Lower leg skin (tissue), 4 donors: ENCODE measurements around the gene TAF1B. TPM values are rescaled to one million over a fixed set of nuclear protein-coding genes. Genes with fewer than 3 reads are reported as not detected.

ENCODE experiments used
- DNase-seq, 2 donors: peaks; one replicate each; pipeline ENCODE4 v3.0.0-alpha.2; 2019; ENCODE audit warnings: low spot score in 2 of 2
- H3K4me3 ChIP-seq: fragments of 200-600 bp; sonication (generic); 2 replicates; pipeline ENCODE4 v1.5.1; 2017; ENCODE audit warnings: mild to moderate bottlenecking, low read depth; ENCODE audit not compliant: poor library complexity, severe bottlenecking
- CTCF ChIP-seq, 3 donors: fragments of 450-650 bp; IDR thresholded peaks; one replicate each; pipeline ENCODE4 v1.5.1; 2016; ENCODE audit warnings: antibody characterized with exemption in 3 of 3, mild to moderate bottlenecking in 3 of 3, moderate library complexity in 2 of 3
- POLR2A ChIP-seq, 2 donors: fragments of 450-650 bp; IDR thresholded peaks; one replicate each; pipeline ENCODE4 v1.6.1; 2016 to 2017; ENCODE audit warnings: antibody characterized with exemption in 2 of 2, mild to moderate bottlenecking in 1 of 2, moderate library complexity in 1 of 2
- WGBS, 2 donors: methylation state at CpG; one replicate each; pipeline ENCODE4 v1.1.5; 2018; 5-methylcytosine and 5-hydroxymethylcytosine counted together
- intact Hi-C: fragments of 100-400 bp; cut with DNase I; formaldehyde crosslinking; loops from one replicate; pipeline ENCODE4 v1.15.0; 2023; ENCODE audit warnings: low total_unique reads
- total RNA-seq, 4 donors: library from RNA; depleted of rRNA; stranded (reverse); fragments of >200 nt; gene quantifications; one replicate each; pipeline ENCODE4 v1.1.0, GENCODE V29; 2016

The TAF1B gene
- total RNA-seq, 4 donors from 2014 or later = 11.2 to 26.9 (median 20.1) TPM

GRCh38 chr2:9821805-9822445, 21.3 kb upstream of the TAF1B start:
- DNase-seq = peak; percentile 11 to 68
- no peak for TF ChIP-seq POLR2A (IDR thresholded peaks at IDR 0.05)
- TF ChIP-seq CTCF (IDR thresholded peaks at IDR 0.05) = no peak
- H3K4me3 ChIP-seq = no peak overlapping the region
- intact Hi-C loops = no loop called here
- 89 to 93% methylated on average over 11 of the region's 12 CpGs for whole genome bisulfite sequencing, 2 donors

DNA sequence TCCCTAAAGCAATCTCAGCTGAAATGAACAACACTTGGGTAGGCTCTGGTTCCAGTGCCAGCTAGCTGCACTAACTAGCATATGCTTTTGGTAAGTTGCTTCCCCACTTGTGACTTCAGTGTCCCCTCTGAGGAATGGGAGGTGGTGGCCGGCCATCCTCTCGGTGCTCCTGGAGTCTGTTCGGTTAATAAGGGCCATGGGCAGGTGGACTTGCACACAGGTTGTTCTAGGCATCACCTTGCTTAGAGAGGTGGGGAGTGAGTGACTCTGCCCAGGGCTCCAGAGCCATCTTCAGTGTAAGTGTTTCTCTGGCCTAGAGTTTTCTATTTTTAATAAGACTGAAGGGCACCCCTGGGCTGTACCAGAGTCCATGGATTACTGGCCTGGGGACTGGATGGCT, 18.8 kb upstream of the TAF1B start:
- TF ChIP-seq CTCF (IDR thresholded peaks at IDR 0.05) (no peak), POLR2A (IDR thresholded peaks at IDR 0.05) (no peak)
- intact Hi-C loops = no loop called here
- peak; percentile 12 to 62 for DNase-seq
- 98 to 100% methylated on average over 3 of the region's 3 CpGs for WGBS, 2 donors
- no peak overlapping the region for H3K4me3 ChIP-seq

DNA sequence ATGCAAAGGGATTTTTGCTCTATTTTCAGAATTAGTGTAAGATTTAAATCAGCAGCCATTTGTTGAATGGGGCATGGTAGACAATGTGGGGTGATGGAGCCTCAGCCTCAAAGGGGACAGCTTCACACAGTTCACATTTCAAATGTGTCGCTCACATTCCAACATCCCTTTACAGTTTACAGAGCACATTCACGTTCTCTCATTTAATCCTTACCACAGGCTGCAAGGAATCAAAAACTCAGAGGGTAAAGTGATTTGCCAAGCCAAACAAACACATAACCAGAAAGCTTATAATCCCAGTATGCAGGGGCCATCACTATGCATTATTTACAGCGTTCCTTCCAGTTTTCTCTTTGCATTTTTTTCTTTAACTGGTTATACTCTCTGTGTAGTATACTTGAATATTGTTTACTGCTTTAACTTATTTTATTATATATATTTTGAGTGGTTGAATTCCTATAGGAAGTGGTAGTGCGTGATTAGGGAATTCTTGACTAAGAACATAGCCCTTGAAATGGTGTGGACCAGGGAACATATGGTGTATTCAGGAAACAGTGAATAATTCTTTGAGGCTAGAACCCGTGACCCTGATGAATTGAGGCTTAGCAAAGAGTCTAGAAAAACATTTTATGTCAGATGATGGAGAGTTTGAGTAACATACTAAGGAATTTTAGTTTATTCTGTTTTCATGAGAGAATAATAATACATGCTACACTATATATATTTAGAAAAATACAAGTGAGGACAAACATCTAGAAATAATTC, 18.1 kb upstream of the TAF1B start:
- WGBS, 2 donors = 84 to 87% methylated on average over 5 of the region's 5 CpGs
- intact Hi-C loops = no loop called here
- H3K4me3 ChIP-seq = no peak overlapping the region
- DNase-seq = no peak
- TF ChIP-seq CTCF (IDR thresholded peaks at IDR 0.05) (no peak), POLR2A (IDR thresholded peaks at IDR 0.05) (no peak)

GRCh38 chr2:9826208-9826607, 17.1 kb upstream of the TAF1B start:
- no peak overlapping the region for H3K4me3 ChIP-seq
- no peak for DNase-seq
- intact Hi-C loops = no loop called here
- WGBS, 2 donors = 69 to 82% methylated on average over 4 of the region's 4 CpGs
- TF ChIP-seq CTCF (IDR thresholded peaks at IDR 0.05) (no peak), POLR2A (IDR thresholded peaks at IDR 0.05) (no peak)

DNA sequence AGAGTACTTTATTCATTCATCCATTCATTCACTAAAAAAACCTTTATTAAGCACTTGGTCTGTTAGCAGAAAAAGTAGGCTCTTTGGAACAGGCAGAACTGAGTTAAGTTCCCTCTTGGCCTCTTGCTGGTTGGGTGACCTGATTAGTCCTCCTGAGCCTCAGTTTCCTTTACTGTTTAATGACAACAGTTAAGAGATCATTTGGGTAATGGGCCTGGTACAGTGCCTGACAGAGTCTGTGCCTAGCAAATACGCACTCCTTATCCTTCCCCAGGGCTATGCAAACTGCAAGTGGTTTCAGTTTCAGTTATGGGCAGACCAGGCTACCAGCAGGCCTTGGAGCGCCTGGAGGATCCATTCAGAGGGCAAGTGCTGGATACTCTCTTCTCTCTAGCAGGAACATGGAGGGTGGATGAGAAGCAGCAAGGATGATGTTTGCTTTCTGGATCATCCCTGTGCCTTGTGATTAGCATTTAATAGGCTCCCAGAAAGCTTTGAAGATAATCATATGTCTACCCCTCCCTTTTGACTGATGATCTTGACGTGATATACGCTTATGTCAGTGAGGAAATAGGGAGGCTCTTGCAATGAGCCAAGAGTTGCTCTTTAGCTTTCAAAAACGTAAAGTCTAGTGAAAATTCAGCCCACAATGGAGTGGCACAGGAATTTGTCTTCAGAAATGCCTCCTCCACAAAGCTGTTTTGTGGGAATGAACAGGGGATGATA, 12.4 kb upstream of the TAF1B start:
- no peak overlapping the region for H3K4me3 ChIP-seq
- 34 to 46% methylated on average over 5 of the region's 5 CpGs for WGBS, 2 donors
- no peak for DNase-seq
- no peak for TF ChIP-seq POLR2A (IDR thresholded peaks at IDR 0.05)
- no peak for TF ChIP-seq CTCF (IDR thresholded peaks at IDR 0.05)
- intact Hi-C loops = no loop called here
